OCI-LY3 (cell line): ENCODE results near the gene FBXO22.

Source experiments
- H2AFZ ChIP-seq: fragments of 200-600, 300-600 bp; shearing (Covaris generic); 2 replicates; pipeline ENCODE4 v1.6.0; 2014; ENCODE audit warnings: antibody characterized with exemption, low read depth, low read length
- H3K27ac ChIP-seq: fragments of 200-600, 300-600 bp; sonication (generic); 2 replicates; pipeline ENCODE4 v1.5.1; 2014; ENCODE audit warnings: mild to moderate bottlenecking, low read length, moderate library complexity, mixed read lengths
- H3K27me3 ChIP-seq: fragments of 200-600, 300-600 bp; sonication (generic); 2 replicates; pipeline ENCODE4 v1.6.1; 2014; ENCODE audit warnings: low read depth, low read length, mixed read lengths
- H3K36me3 ChIP-seq: fragments of 200-600, 300-600 bp; sonication (generic); replicated peaks from 2 replicates; pipeline ENCODE3; 2014; ENCODE audit warnings: low read depth, low read length, mixed read lengths
- H3K4me1 ChIP-seq: fragments of 300-600, 200-600 bp; sonication (generic); 2 replicates; pipeline ENCODE4 v1.6.1; 2014; ENCODE audit warnings: low read length, mixed read lengths
- H3K4me2 ChIP-seq: fragments of 200-600, 300-600 bp; sonication (generic); 2 replicates; pipeline ENCODE4 v1.6.1; 2014; ENCODE audit warnings: low read length, mixed read lengths
- H3K4me3 ChIP-seq: fragments of 300-600, 200-600 bp; sonication (generic); 2 replicates; pipeline ENCODE4 v1.5.1; 2014; ENCODE audit warnings: antibody characterized with exemption, mild to moderate bottlenecking, low read length, moderate library complexity
- H3K79me2 ChIP-seq: fragments of 300-600, 200-600 bp; shearing (Covaris generic); 2 replicates; pipeline ENCODE4 v1.6.1; 2014; ENCODE audit warnings: mild to moderate bottlenecking, low read length, mixed read lengths
- H3K9ac ChIP-seq: fragments of 300-600, 200-600 bp; shearing (Covaris generic); 2 replicates; pipeline ENCODE4 v1.6.0; 2014; ENCODE audit warnings: mild to moderate bottlenecking, low read length, moderate library complexity
- H3K9me3 ChIP-seq: fragments of 200-600, 300-600 bp; shearing (Covaris generic); 2 replicates; pipeline ENCODE4 v1.6.1; 2014; ENCODE audit warnings: low read length, mixed read lengths; ENCODE audit not compliant: insufficient read depth
- H4K20me1 ChIP-seq: fragments of 200-600, 300-600 bp; sonication (generic); 2 replicates; pipeline ENCODE4 v1.6.1; 2016; ENCODE audit warnings: low read length, mixed read lengths; ENCODE audit not compliant: insufficient read depth
- CTCF ChIP-seq: fragments of 200-600, 300-600 bp; sonication (generic); IDR thresholded peaks from 2 replicates; pipeline ENCODE4 v1.5.1; 2014; ENCODE audit warnings: antibody characterized with exemption, low read length, low read depth
- EZH2phosphoT487 ChIP-seq: fragments of 200-600 bp; shearing (Covaris generic); IDR thresholded peaks from 2 replicates; pipeline ENCODE4 v1.6.1; 2018; ENCODE audit warnings: antibody characterized with exemption, mixed run types, low read depth

The FBXO22 gene

GRCh38 chr15:75927601-75928000, 23.9 kb downstream of the FBXO22 start:
- no peak overlapping the region for H3K9ac ChIP-seq
- no peak overlapping the region for H2AFZ ChIP-seq
- no peak overlapping the region for H3K4me3 ChIP-seq
- H3K27ac ChIP-seq, result no peak overlapping the region
- H3K4me1 ChIP-seq, result peaks cover 20% of the 10 kb centered on the region
- H3K27me3 ChIP-seq, result no peaks in the 10 kb centered on the region
- H3K4me2 ChIP-seq, result peak overlapping the region; percentile 5; the same call in 1 of the 2 replicates
- H4K20me1 ChIP-seq, result peaks cover 45% of the 10 kb centered on the region
- peaks cover 26% of the 10 kb centered on the region for H3K36me3 ChIP-seq
- no peaks in the 10 kb centered on the region for H3K9me3 ChIP-seq
- H3K79me2 ChIP-seq, result 0 out of 2 replicates have a peak, but pooled peaks cover 6% of the 10 kb centered on the region
- TF ChIP-seq EZH2phosphoT487, result no peak
- no peak for TF ChIP-seq CTCF

DNA sequence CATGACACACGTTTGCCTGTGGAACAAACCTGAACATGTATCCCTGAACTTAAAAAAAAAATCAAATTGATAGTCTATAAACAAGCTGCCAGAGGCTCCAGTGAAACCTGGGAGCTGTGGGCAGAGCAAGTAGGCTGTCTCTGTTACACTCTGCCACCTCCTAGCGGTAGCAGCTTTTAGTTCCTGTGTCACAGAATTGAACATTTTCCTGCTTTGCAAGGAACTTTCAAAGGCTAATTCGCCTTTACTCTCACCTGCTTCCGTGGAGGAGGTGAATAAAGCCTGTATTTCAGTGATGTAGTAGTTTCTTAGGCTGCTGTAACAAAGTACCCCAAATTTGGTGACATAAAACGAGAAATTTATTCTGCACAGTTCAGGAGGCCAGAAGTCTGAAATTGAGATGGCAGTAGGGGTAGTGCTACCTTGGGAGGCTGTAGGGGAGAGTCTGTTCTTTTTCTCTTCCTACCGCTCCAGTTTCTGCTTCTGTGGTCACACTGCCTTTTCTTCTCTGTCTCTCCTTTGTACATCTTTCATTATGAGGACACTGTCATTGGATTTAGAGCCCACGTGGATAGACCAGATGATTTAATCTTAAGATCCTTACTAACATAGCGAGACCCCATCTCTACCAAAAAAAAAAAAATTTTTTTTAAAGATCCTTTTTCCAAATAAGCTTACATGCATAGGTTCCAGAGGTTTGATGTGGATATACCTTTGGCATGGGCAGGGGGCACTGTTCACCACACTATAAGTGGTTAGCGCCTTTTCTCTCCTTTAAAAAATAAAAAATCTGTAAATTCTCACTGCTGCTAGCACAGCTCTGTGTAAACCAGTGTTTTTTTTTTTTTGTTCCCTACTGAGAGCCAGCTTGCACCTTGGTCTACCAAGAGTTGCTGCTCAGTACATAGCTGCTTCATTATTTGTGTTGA, 25.3 kb downstream of the FBXO22 start:
- H2AFZ ChIP-seq, result no peak overlapping the region
- H3K27ac ChIP-seq, result no peak overlapping the region
- H3K9ac ChIP-seq, result no peak overlapping the region
- 0 out of 2 replicates have a peak overlapping the region, but pooled peaks have one; percentile 23 for H3K4me2 ChIP-seq
- TF ChIP-seq EZH2phosphoT487, result no peak
- peak; percentile 83 for TF ChIP-seq CTCF
- H3K9me3 ChIP-seq, result no peaks in the 10 kb centered on the region
- H3K4me1 ChIP-seq, result peaks cover 20% of the 10 kb centered on the region
- no peak overlapping the region for H3K4me3 ChIP-seq
- H3K27me3 ChIP-seq, result no peaks in the 10 kb centered on the region
- H4K20me1 ChIP-seq, result peaks cover 40% of the 10 kb centered on the region
- 0 out of 2 replicates have a peak, but pooled peaks cover 6% of the 10 kb centered on the region for H3K79me2 ChIP-seq
- peaks cover 35% of the 10 kb centered on the region for H3K36me3 ChIP-seq

DNA sequence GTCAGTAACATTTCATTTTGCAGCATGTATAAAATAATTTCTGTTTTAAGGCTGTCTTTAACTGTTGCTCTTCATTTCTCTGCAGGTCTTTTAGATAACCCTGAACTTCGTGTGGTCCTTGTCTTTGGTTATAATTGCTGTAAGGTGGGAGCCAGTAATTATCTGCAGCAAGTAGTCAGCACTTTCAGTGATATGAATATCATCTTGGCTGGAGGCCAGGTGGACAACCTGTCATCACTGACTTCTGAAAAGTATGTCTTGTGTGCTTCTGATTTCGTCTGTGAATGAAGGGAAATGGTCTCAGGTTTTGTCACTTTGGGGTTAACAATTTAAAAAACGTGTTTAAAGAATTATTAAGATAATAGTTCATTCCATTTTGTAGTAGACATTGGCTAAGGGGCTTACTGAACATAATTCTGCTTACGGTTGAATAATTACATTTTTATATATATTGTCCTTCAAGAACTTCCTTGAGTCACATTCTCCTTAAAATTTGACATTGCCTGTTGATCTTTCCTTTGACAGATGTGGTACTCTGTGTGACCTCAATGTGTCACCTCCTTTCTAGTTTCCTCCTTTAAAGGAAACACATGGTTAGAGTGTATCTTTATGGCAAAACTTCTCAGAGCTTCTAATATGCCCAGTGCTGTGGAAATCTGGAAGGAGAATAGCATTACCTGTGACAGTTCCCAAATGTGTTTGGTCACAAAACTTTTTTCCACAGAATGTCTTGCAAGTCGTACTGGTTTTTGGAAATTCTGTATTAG, 26.3 kb downstream of the FBXO22 start:
- Histone ChIP-seq H3K9ac (no peak overlapping the region), H3K4me1 (peaks cover 24% of the 10 kb centered on the region), H4K20me1 (peaks cover 37% of the 10 kb centered on the region), H3K79me2 (0 out of 2 replicates have a peak, but pooled peaks cover 6% of the 10 kb centered on the region), H3K36me3 (peaks cover 42% of the 10 kb centered on the region), H2AFZ (no peak overlapping the region), H3K9me3 (no peaks in the 10 kb centered on the region), H3K27me3 (no peaks in the 10 kb centered on the region), H3K4me3 (no peak overlapping the region), H3K4me2 (no peak overlapping the region), H3K27ac (no peak overlapping the region)
- TF ChIP-seq EZH2phosphoT487 (no peak), CTCF (no peak)

GRCh38 chr15:75930866-75931265, 27.2 kb downstream of the FBXO22 start:
- Histone ChIP-seq H3K27me3 (no peaks in the 10 kb centered on the region), H3K27ac (no peak overlapping the region), H3K36me3 (peaks cover 44% of the 10 kb centered on the region), H3K4me3 (no peak overlapping the region), H4K20me1 (peaks cover 28% of the 10 kb centered on the region), H3K9ac (no peak overlapping the region), H3K9me3 (no peaks in the 10 kb centered on the region), H3K4me1 (peaks cover 29% of the 10 kb centered on the region), H2AFZ (no peak overlapping the region), H3K79me2 (0 out of 2 replicates have a peak, but pooled peaks cover 6% of the 10 kb centered on the region), H3K4me2 (no peak overlapping the region)
- TF ChIP-seq CTCF (no peak), EZH2phosphoT487 (no peak)
